SJSA1 (cell line): ENCODE measurements around the gene MAGI1. TPM values are rescaled to one million over a fixed set of nuclear protein-coding genes. Genes with fewer than 3 reads are reported as not detected.

ENCODE experiments used
- DNase-seq, 2 experiments: peaks; one replicate each; pipeline ENCODE4 v3.0.0-alpha.2; 2015 to 2020; ENCODE audit warnings: low spot score in 2 of 2, low read depth in 1 of 2
- H3K27ac ChIP-seq: fragments of 250-450 bp; sonication (Bioruptor Pico); 2 replicates; pipeline ENCODE4 v1.5.1; 2020; ENCODE audit warnings: mild to moderate bottlenecking, moderate library complexity
- H3K27me3 ChIP-seq: fragments of 250-450 bp; sonication (Bioruptor Pico); replicated peaks from 2 replicates; pipeline ENCODE4 v1.5.1; 2020; ENCODE audit warnings: mild to moderate bottlenecking, moderate library complexity
- H3K36me3 ChIP-seq: fragments of 250-450 bp; sonication (Bioruptor Pico); 2 replicates; pipeline ENCODE4 v1.5.1; 2020; ENCODE audit warnings: mild to moderate bottlenecking
- H3K4me1 ChIP-seq: fragments of 250-450 bp; sonication (Bioruptor Pico); replicated peaks from 2 replicates; pipeline ENCODE4 v1.6.1; 2021; ENCODE audit warnings: mild to moderate bottlenecking
- H3K4me3 ChIP-seq: fragments of 250-450 bp; sonication (Bioruptor Pico); 2 replicates; pipeline ENCODE4 v1.5.1; 2020; ENCODE audit warnings: mild to moderate bottlenecking
- H3K9me3 ChIP-seq: fragments of 250-450 bp; sonication (Bioruptor Pico); replicated peaks from 2 replicates; pipeline ENCODE4 v1.5.1; 2020; ENCODE audit warnings: mild to moderate bottlenecking
- total RNA-seq: library from RNA; depleted of rRNA; stranded (reverse); fragments of >200 nt; shearing (Covaris generic); gene quantifications from 2 replicates; pipeline ENCODE4 v1.2.3, GENCODE V29; 2014

MAGI1 gene
- total RNA-seq, 1 experiment from 2014 or later, result 4.6 TPM

DNA sequence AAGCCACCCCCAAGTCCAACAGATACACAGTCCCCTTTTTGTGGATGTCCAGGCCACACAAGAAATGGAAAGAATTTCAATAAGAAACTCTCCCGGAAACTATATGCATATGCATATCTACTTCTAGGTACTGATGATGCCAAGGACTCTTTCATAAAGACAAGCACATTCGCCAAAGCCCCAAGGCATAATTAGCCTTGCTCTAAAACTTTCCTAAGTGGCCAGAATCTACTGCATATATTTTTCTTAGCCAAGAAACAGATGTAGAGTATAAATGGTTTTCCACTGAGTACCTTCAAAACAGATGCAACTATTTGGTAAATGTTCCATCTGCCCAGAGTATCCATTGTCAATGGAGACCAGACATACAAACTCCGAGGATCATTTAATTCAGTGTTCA lies 73.9 kb downstream of the MAGI1 start:
- no peaks in the 10 kb centered on the region for H3K9me3 ChIP-seq
- H3K27ac ChIP-seq, result no peak overlapping the region
- no peaks in the 10 kb centered on the region for H3K36me3 ChIP-seq
- no peaks in the 10 kb centered on the region for H3K27me3 ChIP-seq
- DNase-seq, result no peak
- peaks cover 20% of the 10 kb centered on the region for H3K4me1 ChIP-seq
- no peak overlapping the region for H3K4me3 ChIP-seq

DNA sequence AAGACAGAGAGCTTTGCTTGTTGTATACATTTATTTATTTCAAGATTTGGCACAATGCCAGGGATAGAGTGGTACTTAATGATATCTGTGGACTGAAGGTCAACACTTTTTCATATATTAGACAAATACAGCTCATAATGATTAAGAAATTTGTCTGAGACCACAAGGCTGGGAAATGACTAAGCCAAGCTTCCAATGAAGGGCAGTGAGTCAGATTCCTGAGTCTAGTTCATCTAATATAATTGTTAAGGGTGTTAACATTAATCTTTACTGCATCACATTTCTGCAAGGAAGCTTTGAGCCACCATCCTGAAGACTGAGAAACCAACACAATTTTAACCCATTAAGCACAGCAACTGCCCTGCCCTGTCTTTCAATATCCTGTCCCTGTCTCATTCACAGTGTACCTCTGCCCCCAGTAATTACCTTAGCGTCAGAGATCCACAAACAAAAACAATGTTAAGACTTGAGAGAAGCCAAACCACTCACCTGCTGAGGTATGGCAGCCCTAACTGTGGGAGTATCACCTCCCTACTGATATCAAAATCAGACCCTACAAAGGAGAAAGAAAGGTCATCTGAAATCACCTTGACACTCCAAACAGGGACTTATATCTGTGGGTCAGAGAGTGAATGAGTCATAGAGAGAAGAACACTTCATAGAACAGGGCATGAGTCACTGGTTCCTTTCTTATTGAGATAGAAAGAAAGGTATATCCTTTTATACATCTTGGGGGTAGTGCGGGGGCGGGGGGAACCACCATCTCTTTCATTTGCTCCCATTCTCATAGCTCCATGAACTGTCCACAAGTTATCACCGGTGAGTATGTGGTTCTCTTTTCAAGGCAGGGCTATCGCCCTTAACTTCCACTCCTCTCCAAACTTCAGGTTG lies 74.7 kb downstream of the MAGI1 start:
- Histone ChIP-seq H3K4me1 (peaks cover 20% of the 10 kb centered on the region), H3K27me3 (no peaks in the 10 kb centered on the region)

DNA sequence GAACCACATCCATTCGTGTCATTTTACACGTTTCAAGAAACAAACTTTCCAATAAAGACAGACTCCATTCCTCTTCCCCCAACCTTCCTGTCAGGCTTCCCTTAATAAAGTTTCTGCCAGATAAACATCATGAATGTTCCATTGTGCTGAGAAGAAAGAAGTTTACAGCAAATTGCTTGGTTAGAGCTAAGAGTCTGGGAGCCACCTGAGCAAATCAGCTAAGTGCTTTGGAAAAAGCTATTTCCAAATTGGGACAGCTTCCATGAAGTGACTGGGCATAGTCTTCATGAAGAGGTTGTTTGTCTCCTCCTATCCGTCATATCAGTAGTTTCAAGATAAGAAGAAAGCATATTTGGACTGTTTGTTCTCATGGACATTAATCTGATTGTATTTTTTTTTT lies 77.0 kb downstream of the MAGI1 start:
- Histone ChIP-seq H3K9me3 (no peaks in the 10 kb centered on the region), H3K27me3 (no peaks in the 10 kb centered on the region), H3K4me3 (no peak overlapping the region), H3K36me3 (no peaks in the 10 kb centered on the region), H3K4me1 (peaks cover 22% of the 10 kb centered on the region), H3K27ac (no peak overlapping the region)
- DNase-seq, result no peak

More for the DNA sequence above, 74.7 kb downstream of the MAGI1 start:
- no peaks in the 10 kb centered on the region for H3K9me3 ChIP-seq
- H3K27ac ChIP-seq, result peak overlapping the region; percentile 31
- peak in 1 of 2 experiments; percentile 63 for DNase-seq
- no peaks in the 10 kb centered on the region for H3K36me3 ChIP-seq
- no peak overlapping the region for H3K4me3 ChIP-seq

DNA sequence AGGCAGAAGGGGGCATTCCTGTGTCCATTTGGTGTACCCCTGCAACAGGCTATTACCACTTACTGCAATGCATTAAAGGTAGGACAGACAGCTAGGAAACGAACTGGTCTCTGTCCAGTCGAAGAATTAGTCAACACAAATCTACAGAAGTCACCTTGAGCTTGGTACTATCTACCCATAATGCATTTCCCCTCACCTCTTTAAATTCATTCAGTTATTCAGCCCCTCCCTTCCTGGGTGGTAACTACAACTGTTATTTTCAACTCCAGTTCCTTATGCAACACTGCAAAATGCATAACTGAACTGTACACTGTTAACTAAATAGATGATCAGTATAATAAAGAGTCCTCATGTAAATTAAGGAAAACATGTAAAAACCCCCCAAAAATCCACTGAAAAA lies 77.6 kb downstream of the MAGI1 start:
- Histone ChIP-seq H3K9me3 (no peaks in the 10 kb centered on the region), H3K4me3 (no peak overlapping the region), H3K36me3 (no peaks in the 10 kb centered on the region), H3K27me3 (no peaks in the 10 kb centered on the region), H3K4me1 (peaks cover 28% of the 10 kb centered on the region), H3K27ac (no peak overlapping the region)
- no peak for DNase-seq

DNA sequence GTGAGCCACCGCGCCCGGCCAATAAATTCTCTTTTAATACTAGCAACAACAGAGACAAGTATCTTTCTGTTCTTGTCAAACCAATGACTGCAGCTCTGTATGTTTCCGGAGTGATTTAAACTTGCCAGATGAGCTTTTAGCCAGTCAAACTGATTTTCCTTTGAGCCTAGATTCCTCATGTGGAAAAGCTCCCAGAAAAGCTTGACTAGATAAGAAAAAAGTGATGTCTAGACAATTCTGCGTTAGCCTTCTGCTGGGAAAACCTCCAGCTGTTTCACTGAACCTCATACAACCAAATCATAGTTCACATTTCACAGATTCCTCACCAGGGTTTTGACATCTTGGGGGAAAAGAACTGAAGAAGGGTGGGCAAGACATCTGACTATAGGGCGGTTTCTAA lies 78.6 kb downstream of the MAGI1 start:
- Histone ChIP-seq H3K27ac (no peak overlapping the region), H3K4me1 (peaks cover 36% of the 10 kb centered on the region), H3K36me3 (no peaks in the 10 kb centered on the region), H3K4me3 (no peak overlapping the region), H3K9me3 (no peaks in the 10 kb centered on the region), H3K27me3 (no peaks in the 10 kb centered on the region)
- no peak for DNase-seq

DNA sequence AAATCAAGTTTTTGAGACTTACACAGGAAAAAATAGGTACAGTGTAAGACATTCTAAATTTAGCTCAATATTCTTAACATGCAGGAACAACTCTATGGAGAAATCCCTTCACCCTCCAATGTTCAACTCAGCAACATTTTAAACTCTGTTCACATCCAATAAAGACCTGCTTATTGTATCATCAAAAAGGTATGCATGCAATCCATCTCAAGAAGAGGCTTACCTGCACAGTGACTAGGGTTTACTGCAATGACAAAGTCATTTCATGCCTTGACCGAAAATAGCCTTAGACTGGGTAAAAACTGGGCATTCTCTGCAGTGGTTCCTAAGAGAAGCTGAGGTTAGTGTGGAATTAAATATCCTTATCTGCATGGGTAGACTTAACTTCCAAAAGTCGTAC lies 80.5 kb downstream of the MAGI1 start:
- Histone ChIP-seq H3K4me1 (peaks cover 36% of the 10 kb centered on the region), H3K9me3 (no peaks in the 10 kb centered on the region), H3K4me3 (no peak overlapping the region), H3K27ac (no peak overlapping the region), H3K36me3 (no peaks in the 10 kb centered on the region), H3K27me3 (no peaks in the 10 kb centered on the region)
- no peak for DNase-seq

DNA sequence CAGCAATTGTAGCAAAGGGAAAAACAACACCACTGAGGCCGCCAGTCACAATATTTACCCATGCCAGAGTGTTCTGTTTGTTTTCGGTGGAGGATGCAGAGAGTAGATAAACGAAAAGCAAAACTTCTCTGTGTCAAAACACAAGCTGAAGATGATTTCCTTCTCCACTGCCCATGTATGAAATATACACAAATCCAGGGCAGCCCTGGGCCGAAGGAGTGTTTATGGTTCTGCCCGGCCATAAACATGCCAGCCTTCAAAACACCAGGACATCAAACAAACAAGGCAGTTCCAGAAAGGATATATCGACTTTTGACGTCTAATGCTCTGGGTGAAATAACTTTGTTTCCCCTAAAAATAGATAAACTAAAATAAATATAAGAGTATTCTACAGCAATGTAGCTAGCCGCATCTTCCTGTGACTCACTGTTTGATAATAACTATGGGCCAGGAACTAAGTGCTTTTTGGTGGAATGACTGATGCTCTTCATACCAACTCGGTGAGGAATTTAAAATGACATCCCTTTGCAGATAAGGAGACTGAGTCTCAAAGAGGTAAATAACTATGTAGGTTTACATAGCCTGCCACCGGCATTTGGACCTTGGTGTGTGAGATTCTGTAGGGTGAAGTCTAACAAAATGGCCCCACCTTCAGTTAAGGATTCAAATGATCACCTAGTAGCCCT lies 82.8 kb downstream of the MAGI1 start:
- no peaks in the 10 kb centered on the region for H3K9me3 ChIP-seq
- no peaks in the 10 kb centered on the region for H3K27me3 ChIP-seq
- DNase-seq, result peak in 1 of 2 experiments; percentile 83
- H3K27ac ChIP-seq, result peak overlapping the region; percentile 48
- H3K4me3 ChIP-seq, result no peak overlapping the region; the same call in 1 of the 2 replicates
- H3K36me3 ChIP-seq, result no peaks in the 10 kb centered on the region
- H3K4me1 ChIP-seq, result peaks cover 50% of the 10 kb centered on the region

DNA sequence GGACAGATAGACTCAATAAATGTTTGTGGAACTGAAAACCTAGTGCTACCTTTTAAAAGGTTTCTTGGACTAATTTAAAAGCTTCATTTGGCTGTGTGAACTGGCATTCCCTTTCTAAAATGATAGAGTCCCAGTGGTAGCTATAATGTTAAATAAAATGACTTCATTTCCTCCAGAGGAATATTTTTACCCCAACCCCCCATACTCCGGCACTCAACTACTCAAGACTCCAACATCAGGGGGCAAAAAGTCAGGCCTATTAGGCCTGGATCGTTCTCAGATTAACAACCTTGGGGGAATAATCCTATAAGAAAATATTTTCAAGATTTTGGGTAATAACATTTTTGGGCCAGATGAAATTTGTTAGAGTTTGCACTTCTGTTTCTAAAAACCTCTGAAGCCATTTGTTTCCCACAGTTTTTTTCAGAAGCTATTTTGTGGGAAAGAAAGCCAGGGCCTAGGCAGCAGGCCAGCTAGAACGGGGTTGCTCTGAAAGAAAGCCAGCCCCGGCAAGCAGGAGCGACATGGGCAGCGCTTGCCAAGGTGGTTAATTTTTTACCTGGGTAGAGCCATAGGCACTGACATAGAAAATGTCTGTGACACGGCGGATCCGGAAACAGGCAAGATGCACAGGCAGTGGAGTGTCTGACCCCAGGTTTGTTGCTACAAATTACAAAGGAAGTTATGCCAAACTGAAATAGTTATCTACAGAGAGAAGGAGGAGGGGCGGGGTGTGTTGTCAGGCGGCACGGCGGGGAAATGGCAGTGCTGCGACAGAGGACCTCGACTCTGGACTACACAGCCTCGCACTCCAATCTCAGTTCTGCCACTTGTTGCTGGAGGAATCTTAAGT lies 84.6 kb downstream of the MAGI1 start:
- Histone ChIP-seq H3K27me3 (no peaks in the 10 kb centered on the region), H3K27ac (no peak overlapping the region), H3K9me3 (no peaks in the 10 kb centered on the region), H3K4me3 (no peak overlapping the region), H3K36me3 (no peaks in the 10 kb centered on the region), H3K4me1 (peaks cover 64% of the 10 kb centered on the region)
- no peak for DNase-seq

DNA sequence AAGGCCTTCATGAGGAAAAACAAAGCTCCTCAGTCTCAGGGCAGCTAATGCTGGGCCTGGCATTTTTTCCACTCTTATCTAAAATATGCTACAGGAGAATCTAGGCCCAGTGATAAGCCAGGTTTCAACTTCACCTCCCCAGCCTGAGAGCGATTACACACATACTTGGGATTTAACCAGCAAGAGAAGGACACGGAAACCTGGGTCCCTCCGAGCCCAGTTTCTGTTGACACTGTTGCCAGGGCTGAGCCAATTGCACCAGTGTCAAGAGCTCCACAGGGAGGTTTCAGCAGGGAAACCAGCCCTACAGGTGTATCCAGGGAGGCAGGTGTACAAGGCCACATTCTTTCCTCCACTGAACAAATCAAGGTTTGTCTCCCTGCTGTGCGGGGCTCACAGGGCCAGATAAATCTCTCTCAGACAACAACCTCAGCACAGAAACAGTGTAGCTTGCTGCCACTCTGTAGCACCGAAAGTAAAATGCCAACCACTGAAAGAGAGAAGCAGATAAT lies 85.4 kb downstream of the MAGI1 start:
- no peak overlapping the region for H3K27ac ChIP-seq
- H3K4me1 ChIP-seq, result peaks cover 65% of the 10 kb centered on the region

DNA sequence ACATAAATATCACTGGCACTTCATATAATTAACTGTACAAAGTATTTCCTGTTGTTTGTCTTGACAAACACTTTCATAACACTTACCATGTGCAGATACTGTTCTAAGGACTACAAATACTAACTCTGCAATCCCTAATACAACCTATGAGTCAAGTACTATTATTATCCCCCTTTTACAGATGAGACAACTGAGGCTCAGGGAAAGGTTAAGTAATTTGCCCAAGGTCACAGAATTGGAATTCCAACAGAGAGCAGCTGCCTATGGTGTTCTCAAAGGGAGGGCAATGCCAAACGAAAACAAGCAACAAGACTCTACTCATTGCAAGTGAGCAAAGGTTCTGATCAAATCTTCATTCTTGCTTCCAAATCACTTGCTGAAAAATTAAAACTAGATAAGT lies 85.9 kb downstream of the MAGI1 start:
- no peaks in the 10 kb centered on the region for H3K27me3 ChIP-seq
- H3K4me1 ChIP-seq, result peaks cover 65% of the 10 kb centered on the region
- H3K36me3 ChIP-seq, result no peaks in the 10 kb centered on the region
- H3K4me3 ChIP-seq, result no peak overlapping the region
- DNase-seq, result no peak
- H3K27ac ChIP-seq, result no peak overlapping the region
- H3K9me3 ChIP-seq, result no peaks in the 10 kb centered on the region

More for the DNA sequence above, 85.4 kb downstream of the MAGI1 start:
- no peak for DNase-seq
- Histone ChIP-seq H3K27me3 (no peaks in the 10 kb centered on the region), H3K36me3 (no peaks in the 10 kb centered on the region), H3K9me3 (no peaks in the 10 kb centered on the region), H3K4me3 (no peak overlapping the region)

DNA sequence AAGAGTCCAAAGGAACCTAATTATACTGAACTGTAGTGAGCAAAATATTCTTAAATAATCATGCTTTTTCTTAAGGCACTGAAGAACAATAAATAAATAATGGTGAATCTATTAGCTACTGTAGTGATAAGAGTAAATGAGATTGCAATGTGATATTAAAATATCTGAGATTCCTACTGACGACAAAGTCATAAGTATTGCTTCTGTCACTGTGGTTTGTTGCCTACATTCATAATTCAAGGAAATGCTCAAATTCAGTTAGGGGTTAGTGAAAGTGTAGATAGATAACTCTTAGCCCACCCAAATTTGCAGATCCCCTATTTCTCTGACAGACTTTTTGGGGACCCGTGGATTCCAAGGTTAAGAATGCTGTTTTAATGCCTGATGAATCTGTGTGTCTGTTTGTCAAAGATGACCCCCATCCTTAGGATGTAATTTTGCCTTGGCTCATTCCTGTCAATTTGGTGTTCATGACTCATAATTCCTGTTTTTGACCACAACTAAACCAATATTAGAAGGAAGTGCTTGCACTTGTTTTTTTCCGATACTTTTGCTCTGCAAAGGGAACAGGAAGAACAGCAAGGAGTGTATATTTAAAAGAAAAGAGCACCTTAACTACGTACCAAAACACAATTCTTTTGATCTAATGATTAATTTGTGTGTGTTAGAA lies 86.7 kb downstream of the MAGI1 start:
- Histone ChIP-seq H3K4me1 (peaks cover 65% of the 10 kb centered on the region), H3K27me3 (no peaks in the 10 kb centered on the region), H3K27ac (no peak overlapping the region), H3K36me3 (no peaks in the 10 kb centered on the region), H3K9me3 (no peaks in the 10 kb centered on the region), H3K4me3 (no peak overlapping the region)
- DNase-seq, result no peak

DNA sequence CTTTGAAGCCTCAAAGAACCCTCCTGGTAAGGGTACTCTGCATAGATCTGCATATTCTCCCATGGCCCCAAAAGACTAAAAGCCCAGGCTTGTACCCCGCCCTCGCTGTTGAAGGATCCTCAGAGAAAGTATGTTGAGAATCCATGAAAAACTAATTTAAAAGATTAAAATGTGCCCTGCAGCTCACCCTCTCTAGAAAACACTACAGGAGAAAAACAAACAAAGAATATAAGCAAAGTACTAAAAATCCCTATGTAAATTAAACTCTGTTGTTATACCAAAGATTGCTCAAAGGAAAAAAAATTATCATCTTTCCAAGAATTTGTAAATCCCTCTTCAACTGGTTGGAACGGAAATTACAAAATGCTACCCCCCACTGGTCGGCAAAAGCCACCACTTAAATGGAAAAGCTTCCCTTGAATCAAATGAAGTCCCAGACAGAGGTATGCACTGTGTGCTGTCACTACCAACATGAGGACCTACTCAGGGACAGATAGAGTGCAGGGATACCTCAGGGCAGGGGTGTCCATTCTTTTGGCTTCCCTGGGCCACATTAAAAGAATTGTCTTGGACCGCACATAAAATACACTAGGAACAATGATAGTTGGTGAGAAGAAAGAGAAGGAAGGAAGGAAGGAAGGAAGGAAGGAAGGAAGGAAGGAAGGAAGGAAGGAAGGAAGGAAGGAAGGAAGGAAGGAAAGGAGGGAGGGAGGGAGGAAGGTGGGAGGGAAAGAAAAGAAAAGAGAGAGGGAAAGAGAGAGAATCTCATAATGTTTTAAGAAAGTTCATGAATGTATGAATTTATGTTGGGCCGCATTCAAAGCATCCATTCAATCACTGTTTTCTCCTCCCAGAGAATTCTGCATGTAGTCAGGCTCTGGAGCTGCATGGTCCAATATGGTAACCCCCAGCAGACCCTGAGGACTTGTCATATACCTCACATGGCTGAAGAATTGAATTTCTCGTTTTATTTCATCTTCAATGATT lies 88.1 kb downstream of the MAGI1 start:
- DNase-seq, result peak in 1 of 2 experiments; percentile 62
- H3K27ac ChIP-seq, result no peak overlapping the region

More for the DNA sequence above, 88.1 kb downstream of the MAGI1 start:
- H3K4me3 ChIP-seq, result no peak overlapping the region
- no peaks in the 10 kb centered on the region for H3K36me3 ChIP-seq
- peaks cover 54% of the 10 kb centered on the region for H3K4me1 ChIP-seq
- no peaks in the 10 kb centered on the region for H3K27me3 ChIP-seq
- H3K9me3 ChIP-seq, result no peaks in the 10 kb centered on the region
